ENCODE results near the gene SECISBP2. TPM values are rescaled to one million over a fixed set of nuclear protein-coding genes. Genes with fewer than 3 reads are reported as not detected.

SECISBP2 gene
- total and polyA plus RNA-seq, 2 of the 13 experiments (the other 11 are each of a cell fraction or from before 2014, with no cell fraction given) = 32.4 to 38.0 TPM

GRCh38 chr9:89310475-89311345 lies 7.6 kb upstream of the SECISBP2 start, which contains the start of gene CKS2 (continued):
- peak; percentile 60; the same call in 1 of the 2 replicates for TF ChIP-seq FOXC1 (CRISPR knock-in tag; IDR thresholded peaks at IDR 0.05; ENCODE audit: borderline replicate concordance)
- no peak; the same call in none of the 2 replicates for TF ChIP-seq FOXO1 (CRISPR knock-in tag; IDR thresholded peaks at IDR 0.05)
- no peak; the same call in 1 of the 2 replicates for TF ChIP-seq HDAC2 (CRISPR knock-in tag; IDR thresholded peaks at IDR 0.05)
- TF ChIP-seq CBX5 (CRISPR knock-in tag; IDR thresholded peaks at IDR 0.05; ENCODE audit: borderline replicate concordance) = no peak
- TF ChIP-seq ZBED4 (CRISPR knock-in tag; IDR thresholded peaks at IDR 0.05; ENCODE audit: borderline replicate concordance) = peak; percentile 56; the same call in 1 of the 2 replicates
- TF ChIP-seq STAT6 (CRISPR knock-in tag; IDR thresholded peaks at IDR 0.05; ENCODE audit: borderline replicate concordance) = no peak; the same call in 1 of the 2 replicates
- TF ChIP-seq ZNF772 (CRISPR knock-in tag; IDR thresholded peaks at IDR 0.05) = peak; percentile 67; the same call in 1 of the 2 replicates
- no peak for TF ChIP-seq ZNF713 (CRISPR knock-in tag; IDR thresholded peaks at IDR 0.05)
- peak; percentile 49 for TF ChIP-seq RAD21 (CRISPR knock-in tag; IDR thresholded peaks at IDR 0.05)
- peak; percentile 56; the same call in 1 of the 2 replicates for TF ChIP-seq KLF12 (CRISPR knock-in tag; IDR thresholded peaks at IDR 0.05; ENCODE audit: borderline replicate concordance)
- no peak for TF ChIP-seq ESRRA (CRISPR knock-in tag; IDR thresholded peaks at IDR 0.05; ENCODE audit: low read depth)
- no peak for TF ChIP-seq ZNF292 (CRISPR knock-in tag; IDR thresholded peaks at IDR 0.05; ENCODE audit: borderline replicate concordance, low read depth)
- TF ChIP-seq, protein P1, sequence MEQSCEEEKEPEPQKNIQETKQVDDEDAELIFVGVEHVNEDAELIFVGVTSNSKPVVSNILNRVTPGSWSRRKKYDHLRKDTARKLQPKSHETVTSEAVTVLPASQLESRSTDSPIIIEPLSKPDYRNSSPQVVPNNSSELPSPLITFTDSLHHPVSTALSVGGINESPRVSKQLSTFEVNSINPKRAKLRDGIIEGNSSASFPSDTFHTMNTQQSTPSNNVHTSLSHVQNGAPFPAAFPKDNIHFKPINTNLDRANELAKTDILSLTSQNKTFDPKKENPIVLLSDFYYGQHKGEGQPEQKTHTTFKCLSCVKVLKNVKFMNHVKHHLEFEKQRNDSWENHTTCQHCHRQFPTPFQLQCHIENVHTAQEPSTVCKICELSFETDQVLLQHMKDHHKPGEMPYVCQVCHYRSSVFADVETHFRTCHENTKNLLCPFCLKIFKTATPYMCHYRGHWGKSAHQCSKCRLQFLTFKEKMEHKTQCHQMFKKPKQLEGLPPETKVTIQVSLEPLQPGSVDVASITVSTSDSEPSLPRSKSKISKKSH (CRISPR knock-in tag; IDR thresholded peaks at IDR 0.05; ENCODE audit: borderline replicate concordance) = no peak
- peak; percentile 55; the same call in 1 of the 2 replicates for TF ChIP-seq ZC3H13 (CRISPR knock-in tag; IDR thresholded peaks at IDR 0.05)
- TF ChIP-seq ZNF552 (CRISPR knock-in tag; IDR thresholded peaks at IDR 0.05; ENCODE audit: borderline replicate concordance) = 0 out of 2 replicates have a peak, but pooled peaks have one; percentile 32
- no peak for TF ChIP-seq ZNF790 (CRISPR knock-in tag; IDR thresholded peaks at IDR 0.05; ENCODE audit: borderline replicate concordance)
- TF ChIP-seq, protein P2, sequence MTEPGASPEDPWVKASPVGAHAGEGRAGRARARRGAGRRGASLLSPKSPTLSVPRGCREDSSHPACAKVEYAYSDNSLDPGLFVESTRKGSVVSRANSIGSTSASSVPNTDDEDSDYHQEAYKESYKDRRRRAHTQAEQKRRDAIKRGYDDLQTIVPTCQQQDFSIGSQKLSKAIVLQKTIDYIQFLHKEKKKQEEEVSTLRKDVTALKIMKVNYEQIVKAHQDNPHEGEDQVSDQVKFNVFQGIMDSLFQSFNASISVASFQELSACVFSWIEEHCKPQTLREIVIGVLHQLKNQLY (CRISPR knock-in tag; IDR thresholded peaks at IDR 0.05) = 0 out of 2 replicates have a peak, but pooled peaks have one; percentile 10
- no peak for TF ChIP-seq MBD4 (IDR thresholded peaks at IDR 0.05; ENCODE audit: borderline replicate concordance, low read length)
